ENCODE results near the gene ACVR1.

Gene ACVR1

DNA sequence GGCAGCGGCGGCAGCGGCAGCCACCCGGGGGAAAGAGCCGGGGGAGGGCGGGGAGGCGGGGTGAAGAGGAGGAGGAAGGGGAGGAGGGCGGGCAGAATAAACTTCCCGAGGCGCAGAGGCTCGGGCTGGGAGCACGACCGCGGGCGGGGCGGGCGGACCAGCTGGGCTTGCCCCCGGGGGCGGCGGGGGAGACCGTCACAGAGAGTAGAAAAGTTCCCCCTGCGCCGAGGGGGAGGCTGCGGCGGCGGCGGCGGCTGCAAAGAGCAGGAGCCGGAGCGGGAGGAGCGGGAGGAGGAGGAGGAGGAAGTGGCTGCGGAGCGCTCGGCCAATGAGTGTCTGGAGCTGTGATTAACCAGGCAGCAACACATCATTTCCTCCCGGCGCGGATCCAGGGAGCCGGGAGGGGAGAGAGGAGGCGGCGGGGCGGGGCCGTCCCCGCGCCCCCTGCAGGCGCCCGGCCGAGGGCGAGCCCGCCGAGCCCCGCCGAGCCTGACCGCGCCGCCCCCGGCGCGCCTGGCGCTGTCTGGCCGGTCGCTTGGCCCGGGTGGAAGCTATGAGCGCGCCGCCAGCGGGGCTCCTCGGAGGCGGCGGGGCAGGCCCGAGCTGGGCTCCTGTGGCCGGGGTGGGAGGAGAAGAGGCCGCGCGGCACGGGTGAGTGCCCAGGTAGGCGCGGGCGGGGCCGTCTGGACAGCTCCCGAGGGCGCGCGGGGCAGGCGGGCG is at the start of gene ACVR1:
Gene ACVR1 (minus strand): TSS at position 265 of the 720 bp plus-strand sequence. CDS start 76,837 bp downstream, outside the sequence.
- peak; percentile 61 to 96 (median 90) for DNase-seq

DNA sequence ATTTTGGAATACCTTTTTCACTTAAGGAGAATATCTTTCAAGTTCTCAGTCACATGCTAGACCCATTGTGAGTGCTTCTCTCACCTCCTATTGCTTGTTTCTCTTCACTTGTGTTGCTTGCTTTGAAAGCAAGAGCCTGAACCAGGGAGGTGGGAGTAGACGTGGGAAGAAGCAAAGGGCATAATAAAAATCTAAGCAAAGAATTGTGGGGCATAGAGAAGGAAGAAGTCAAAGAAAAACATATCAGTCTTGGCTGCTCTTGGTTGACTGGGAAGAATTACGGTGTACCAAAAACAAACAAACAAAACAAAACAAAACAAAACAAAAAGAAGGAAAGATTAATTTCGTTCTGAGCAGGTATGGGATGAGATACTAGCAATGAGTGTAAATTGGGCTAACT is 48.9 kb upstream of the ACVR1 start:
- DNase-seq = no peak

DNA sequence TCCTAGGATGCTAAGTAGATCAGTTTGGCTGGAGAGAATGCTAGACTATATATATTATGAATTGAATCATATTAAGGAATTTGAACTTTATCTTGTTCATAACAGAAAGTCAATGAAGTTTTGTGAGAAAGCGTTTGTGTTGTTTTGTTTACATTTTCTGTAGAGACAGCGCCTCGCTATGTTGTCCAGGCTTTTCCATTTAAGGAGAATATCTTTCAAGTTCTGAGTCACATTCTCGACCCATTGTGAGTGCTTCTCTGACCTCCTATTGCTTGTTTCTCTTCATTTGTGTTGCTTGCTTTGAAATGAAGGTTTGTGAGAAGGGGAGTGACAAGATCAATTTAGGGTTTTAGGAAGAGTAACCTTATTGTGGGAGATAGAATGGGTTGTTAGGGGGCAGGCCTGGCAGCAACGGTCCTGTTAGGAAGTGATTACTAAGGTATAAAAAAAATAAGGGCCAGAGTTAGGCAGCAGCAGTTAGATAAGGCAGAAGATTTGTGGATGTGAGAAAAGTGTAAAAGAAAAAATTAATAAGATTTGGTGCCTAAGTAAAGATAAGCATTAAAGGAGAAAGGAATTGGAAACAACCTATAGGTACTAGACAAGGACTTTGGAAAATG is 47.6 kb upstream of the ACVR1 start:
- DNase-seq = no peak

DNA sequence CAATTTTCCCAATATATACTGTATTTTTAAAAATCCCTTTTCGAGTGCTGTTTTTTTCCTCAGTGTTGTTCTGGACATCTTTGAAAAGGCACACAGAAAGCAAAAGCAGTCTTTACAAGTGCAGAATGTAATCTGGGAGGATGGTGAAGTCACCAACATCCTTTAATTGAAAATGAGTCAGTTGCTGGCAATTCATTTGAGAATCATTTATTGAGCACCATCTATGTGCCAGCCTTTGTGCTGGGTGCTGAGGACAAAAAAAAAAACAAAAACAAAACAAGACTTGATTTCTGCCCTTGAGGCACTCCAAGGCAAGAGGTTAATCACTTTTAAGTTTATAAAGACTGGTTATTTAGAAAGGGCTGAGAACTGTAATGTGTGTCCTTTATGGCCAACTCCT is 46.7 kb upstream of the ACVR1 start:
- no peak for DNase-seq

DNA sequence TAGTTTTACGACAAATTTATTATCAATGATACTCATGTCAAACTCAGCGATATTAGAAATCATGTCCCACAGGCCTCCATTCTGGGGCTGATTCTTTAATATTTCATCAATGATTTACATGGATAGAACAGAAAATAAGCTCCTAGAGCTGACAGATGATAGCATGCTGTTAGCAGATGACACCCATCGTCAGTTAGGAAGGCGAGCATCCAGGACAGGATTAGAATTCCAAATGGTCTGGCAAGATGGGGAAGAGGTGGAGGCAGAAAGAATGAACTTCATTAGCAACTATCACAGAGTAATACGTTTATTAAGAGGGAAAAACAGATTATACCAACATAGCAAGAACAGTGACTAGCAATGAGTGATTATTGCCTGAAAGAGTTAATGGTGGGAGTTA is 46.2 kb upstream of the ACVR1 start:
- no peak for DNase-seq

DNA sequence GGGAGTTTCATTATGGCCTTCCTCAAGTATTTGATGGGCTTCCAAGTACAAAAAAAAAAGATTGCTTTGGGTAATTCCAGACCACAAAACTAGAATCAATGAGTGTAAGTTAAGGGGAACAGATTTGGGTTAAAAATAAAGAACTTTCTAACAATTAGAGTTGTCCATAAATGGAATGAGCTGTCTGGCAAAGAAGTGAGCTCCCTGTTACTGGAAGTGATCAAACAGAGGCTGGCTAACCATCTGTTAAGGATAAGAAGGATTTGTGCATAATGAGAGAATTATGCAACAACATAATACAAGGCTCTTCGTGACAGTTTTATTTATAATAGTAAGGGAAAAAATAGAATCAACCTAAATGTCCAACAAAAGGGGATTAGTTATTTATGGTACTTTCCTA is 44.6 kb upstream of the ACVR1 start:
- DNase-seq = no peak

DNA sequence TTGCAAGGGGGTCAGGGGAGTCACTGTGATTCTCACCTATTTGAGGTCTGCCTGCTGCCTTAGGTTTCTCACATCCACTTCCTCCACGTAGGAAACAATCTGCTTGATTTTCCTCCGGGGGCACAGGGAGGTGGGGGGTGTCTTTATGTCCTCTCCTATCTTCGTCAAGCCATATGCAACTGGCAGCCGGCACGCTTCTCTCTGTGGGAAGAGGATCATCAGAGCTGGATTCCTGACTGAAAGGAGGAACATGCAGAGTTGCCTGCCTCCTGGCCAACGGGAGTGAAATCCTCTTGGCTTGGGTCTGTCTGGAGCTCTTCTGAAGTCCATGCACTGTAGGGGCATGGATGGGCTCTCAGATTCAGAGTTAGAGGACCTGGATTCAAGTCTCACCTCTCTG is 43.1 kb upstream of the ACVR1 start:
- no peak for DNase-seq

DNA sequence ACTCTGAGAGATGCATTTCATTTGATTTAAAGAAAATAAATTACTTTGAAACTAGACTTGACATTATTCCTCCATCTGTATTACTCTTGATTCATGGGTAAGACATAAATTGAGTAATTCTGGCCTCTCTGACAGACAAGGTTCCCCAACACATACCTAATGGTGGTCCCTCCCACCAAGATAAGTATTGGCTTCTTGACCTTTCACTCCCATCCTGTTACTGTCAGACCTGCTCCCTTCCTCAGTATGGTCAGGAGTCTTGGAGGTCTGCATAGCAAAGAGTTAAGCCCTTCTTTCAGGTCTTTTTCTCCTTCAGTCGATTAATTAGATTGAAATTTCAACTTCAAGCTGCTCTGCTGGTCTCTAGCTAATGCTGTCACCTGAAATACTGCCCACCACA is 42.2 kb upstream of the ACVR1 start:
- no peak for DNase-seq

DNA sequence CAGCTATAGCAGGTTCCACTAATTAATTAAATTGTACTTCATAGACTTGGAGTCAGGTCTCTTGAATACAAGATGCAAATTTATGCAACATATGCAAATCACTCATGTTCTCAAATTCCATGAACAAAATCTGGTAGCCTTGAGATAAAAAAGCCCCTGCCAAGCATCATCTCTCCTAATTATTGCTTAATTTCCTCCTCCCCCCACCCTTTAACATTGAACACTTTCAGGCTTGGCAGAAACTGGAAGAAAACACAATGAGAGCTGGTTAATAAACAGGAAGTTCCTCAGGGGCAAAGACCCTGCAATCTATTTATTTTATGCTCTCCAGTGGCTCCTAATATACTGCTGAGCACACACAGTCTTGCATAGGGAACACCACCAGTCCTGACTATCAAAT is 35.6 kb upstream of the ACVR1 start:
- DNase-seq = no peak

DNA sequence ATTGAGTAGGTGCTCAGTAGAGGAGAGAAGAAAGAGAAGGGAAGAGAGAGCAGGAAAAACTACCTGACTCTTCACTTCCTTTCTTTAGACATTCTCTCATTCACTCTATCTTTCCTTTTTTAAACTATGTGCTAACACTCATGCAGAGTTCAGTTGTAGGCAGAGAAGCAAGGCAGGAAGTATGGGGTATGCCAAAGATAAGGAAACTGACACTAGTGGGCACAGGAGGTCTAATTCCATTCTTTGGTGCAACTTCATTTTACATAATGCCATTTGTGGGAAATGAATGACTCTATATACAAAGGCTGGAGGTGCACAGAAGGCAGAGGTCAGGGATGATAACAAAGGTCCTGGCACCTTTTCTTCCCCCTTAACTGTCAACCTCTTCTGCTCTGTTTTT is 35.1 kb upstream of the ACVR1 start:
- no peak for DNase-seq

DNA sequence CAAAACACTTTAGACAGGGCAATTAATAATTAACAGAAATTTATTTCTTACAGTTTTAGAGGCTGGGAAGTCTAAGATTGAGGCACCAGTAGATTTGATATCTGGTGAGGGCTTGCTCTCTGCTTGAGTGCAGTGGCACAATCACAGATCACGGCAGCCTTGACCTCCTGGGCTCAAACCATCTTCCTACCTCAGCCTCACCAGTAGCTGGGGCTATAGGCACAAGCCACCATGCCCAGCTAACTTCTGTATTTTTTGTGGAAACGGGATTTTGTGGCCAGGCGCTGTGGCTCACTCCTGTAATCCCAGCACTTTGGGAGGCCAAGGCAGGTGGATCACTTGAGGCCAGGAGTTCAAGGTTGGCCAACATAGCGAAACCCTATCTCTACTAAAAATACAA is 29.0 kb upstream of the ACVR1 start:
- DNase-seq = no peak

DNA sequence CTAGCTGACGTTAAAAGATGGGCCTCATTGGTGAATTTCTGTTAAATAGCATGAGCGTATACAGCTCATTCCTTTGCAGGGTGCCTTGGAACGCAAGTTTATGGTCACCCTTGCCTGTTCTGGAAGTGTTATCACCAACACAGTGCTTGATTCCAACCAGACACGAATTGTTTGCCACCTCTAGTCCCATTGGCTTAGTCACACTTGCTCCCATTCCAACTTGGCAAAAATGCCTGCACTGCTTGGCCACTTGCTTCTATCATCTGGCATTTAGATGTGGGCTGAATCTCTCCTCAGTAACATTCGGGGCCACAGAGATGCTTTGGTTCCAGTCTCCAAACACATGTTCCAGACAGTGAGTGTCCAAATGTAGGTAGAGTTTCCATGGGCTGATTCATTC is 27.5 kb upstream of the ACVR1 start:
- DNase-seq = peak in 2 of 56 donors; percentile 3 to 18

DNA sequence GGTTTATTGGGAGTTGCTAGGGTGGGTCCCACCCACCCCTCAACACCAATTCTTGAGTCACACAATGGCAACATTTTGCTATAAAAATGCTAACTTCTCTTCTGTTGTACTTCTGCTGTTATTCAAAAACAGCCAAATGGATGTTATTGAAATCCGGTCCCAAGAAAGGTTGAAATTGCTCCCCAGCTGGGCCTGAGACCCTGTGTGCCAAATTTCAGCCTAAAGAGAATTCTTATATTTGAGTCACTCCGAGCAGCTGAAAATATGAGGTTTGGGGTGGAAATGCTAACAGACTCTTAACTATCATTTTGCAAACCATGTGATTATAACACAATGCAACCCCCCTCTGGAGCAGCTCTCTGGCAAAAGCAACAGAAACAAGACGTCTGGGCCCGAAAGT is 27.0 kb upstream of the ACVR1 start:
- DNase-seq = peak in 1 of 56 donors; percentile 10

DNA sequence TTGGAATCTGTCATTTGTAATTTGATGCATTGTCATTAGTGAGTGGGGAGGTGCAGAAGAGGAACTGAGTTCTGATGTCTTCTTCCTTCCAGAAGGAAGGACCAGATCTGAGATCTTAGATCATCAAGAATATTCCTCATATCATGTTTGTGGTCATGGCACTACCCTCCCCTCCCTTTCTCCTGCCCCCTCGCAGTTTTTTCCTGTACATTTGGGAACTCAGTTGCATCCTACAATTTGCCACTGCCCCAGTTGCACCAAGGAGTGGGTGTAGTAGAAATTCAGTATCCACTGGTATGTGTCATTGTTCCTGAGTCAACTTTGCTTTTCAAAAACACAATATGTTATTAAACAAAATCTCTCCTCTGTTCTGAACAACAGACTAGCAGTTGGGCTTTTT is 26.6 kb upstream of the ACVR1 start:
- peak in 1 of 56 donors; percentile 4 for DNase-seq

DNA sequence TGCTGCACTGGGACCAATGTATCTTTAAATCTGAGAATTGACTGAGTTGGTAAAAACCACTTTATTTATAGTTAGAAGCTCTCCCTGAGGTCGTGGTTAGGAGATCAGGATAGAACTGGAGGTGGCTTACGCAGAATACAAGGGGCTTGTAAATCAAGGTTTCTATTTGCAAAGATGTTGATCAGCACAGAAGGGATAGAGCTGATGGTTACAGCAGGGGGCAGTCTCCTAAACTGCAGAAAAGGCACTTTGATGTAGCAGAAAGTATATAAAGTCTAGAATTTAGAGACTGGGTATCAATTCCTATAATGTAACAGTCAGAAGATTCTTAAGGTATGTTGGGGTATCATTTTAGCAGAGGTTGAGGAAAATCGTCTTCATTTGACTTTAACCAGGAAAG is 25.2 kb upstream of the ACVR1 start:
- DNase-seq = no peak

DNA sequence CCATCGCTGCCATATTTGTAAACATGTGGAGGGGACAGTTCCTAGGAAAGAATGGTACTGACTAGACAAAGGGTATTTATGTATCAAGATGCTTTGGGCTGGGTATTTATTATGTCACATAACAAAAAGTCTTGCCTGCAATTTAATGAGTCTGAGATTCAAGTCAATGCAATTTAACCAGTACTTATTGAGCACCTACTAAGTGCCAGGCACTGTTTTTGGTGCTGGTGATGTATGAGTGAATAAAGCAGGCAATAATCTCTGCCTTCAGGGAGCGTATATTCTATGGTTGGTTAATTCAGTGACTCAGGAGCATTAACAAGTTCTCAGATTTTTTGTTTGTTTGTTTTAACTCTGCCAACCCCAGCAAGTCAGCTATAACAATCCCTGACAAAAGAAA is 24.6 kb upstream of the ACVR1 start:
- DNase-seq = no peak

DNA sequence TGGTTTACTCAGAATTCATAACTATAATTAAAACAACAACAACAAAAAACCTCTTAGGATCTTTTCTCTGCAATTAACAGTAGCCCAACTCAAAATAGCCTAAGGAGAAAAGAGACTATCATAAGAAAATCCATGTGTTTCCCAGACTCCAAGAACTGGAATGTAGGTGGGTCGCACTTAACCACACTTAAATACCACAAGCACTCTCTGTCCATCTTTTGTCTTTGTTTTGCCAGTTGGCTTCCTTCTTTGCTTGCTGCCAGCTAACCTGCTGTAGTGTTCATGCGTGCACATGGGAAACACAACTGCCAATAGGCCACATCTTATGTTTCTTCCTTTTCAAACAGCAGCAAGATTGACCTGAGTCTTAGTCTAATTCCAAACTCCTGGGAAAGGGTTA is 24.1 kb upstream of the ACVR1 start:
- no peak for DNase-seq

DNA sequence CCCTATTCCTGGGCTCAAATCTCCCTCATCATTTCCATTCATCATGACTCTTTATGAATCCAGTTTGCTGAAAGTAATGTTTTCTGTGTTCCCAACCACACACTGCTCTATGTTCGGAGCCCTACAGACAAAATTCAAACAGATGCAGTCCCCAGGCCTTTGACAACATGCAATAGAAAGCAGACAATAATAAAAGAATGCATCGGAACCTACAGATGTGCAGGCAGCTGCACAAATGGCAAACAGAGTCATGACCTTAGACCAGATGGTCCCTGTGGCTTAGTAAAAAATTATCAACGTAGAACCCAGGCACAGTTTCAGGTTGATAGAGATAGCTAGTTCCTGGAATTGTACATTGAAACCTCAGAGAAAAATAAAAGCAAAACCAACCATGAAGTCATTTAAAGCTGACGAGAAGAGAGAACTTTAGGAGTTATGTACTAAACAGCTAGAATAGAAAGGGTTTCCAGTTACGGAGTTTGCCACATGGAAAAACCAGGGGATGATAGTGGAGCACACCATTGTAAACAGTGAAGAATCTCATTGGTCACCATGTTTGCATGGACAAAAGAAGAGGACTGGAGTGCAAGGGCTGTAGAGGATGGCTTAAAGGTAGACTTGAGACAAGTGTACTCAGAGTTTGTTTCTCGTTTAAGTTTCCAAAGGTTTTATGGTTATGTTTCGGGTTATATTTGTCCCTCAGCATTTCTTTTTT is 23.2 kb upstream of the ACVR1 start:
- DNase-seq = no peak

DNA sequence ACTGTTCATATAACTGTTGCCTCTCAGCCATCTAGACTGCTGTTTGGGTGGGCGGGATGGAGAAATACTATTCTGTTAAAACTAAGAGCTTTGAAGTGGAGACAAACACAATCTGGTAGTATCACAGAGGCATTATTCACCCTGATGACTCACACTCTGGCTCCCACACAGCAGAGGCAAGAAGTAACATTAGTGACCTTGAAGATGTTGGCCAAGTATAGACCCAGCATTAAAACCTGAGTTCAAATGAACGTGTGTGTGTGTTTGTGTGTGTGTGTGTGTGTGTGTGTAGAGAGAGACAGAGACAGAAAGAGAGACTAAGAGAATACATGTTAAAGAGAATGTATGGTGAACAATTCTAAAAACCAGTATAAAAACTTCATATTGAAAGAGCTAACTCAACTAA is 22.5 kb upstream of the ACVR1 start:
- peak in 5 of 56 donors; percentile 7 to 24 (median 9) for DNase-seq

DNA sequence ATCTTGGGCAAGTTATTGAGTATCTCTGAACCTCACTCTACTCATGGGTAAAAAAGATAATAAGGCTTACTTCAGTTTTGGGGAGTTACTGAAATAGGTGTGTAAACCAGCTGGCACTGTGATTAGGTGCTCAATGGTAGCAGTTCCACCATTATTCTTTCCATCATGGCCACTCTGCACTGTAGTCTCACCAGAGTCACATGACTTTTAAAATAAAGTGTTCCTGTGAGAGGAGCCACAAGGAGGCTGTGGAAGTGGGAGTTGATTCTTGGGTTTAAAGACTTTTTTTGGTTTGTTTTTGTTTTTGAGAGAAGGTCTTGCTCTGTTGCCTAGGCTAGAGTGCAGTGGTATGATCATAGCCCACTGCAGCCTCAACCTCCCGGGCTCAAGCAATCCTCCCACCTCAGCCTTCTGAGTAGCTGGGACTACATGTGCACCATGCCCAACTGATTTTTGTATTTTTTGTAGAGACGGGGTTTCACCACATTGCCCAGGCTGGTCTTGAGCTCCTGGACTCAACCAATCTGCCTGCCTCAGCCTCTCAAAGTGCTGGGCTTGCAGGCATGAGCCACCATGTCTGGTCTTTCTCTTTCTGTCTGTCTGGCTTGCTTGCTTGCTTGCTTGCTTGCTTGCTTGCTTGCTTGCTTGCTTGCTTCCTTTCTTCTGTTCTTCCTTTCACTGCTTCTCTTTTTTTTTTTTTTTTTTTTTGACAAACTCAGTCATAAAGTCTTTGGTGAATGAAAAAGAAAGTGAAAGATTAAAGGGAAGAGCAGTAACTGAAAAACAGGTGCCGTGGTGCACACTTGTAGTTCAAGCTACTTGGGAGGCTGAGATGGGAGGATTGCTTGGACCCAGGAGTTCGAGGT is 21.2 kb upstream of the ACVR1 start:
- DNase-seq = no peak

DNA sequence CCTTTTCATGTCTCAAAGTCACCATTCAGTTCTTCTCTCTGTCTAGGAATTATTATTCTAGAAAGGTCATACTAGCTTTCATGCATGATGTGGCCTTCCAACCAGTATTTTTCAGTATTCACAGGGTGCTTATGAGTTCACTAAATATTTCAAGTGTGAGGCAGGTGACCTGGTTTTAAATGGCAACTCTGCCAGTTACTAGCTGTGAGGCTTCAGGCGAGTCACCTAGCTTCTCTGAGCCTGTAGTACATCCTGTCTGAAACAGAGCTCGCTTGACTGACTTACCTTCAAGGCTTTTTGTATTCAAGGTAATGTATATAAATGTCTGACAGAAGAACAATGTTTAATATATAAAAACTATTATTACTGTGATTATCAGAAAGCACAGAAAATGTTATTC is 19.4 kb upstream of the ACVR1 start:
- DNase-seq = no peak

Measured in amygdala (tissue), 56 donors.